Chondrocyte (in vitro differentiated cells): ENCODE data around the gene GOLGA6D. TPM values are rescaled to one million over a fixed set of nuclear protein-coding genes. Genes with fewer than 3 reads are reported as not detected.
"Not testable (repeated sequence)": the region's sequence is repeated elsewhere in the genome, so short reads cannot be mapped to it uniquely, and the experiment has no call there.

Source experiments
- DNase-seq: peaks from one replicate; pipeline ENCODE4 v3.0.0; 2021; ENCODE audit warnings: mixed read lengths, low spot score
- H3K27ac Mint-ChIP-seq: one replicate; pipeline ENCODE4 v1.8.0; 2021; ENCODE audit warnings: mild to moderate bottlenecking, moderate library complexity, mixed read lengths; ENCODE audit not compliant: unreplicated experiment
- H3K27me3 Mint-ChIP-seq: 2 replicates; pipeline ENCODE4 v1.8.0; 2021; ENCODE audit warnings: low read depth, mixed read lengths
- H3K36me3 Mint-ChIP-seq: 2 replicates; pipeline ENCODE4 v1.8.0; 2021; ENCODE audit warnings: low read depth, mixed read lengths
- H3K4me1 Mint-ChIP-seq: 2 replicates; pipeline ENCODE4 v1.8.0; 2021; ENCODE audit warnings: low read depth, mild to moderate bottlenecking, mixed read lengths
- H3K4me3 Mint-ChIP-seq: one replicate; pipeline ENCODE4 v1.8.0; 2021; ENCODE audit warnings: mild to moderate bottlenecking, moderate library complexity, mixed read lengths; ENCODE audit not compliant: unreplicated experiment
- H3K9me3 Mint-ChIP-seq: 2 replicates; pipeline ENCODE4 v1.8.0; 2021; ENCODE audit warnings: low read depth, mixed read lengths
- total RNA-seq: library from RNA; stranded (reverse); gene quantifications from 3 replicates; pipeline ENCODE4 v1.2.1, GENCODE V29; 2021
- TF ChIP-seq, protein P1 (sequence below): fragments of 200-600 bp; sonication (generic); IDR thresholded peaks from 2 replicates; pipeline ENCODE4 v1.5.0; 2021; ENCODE audit warnings: antibody characterized with exemption, mild to moderate bottlenecking, moderate library complexity

The GOLGA6D gene
- total RNA-seq, 1 donor from 2014 or later = not detected

DNA sequence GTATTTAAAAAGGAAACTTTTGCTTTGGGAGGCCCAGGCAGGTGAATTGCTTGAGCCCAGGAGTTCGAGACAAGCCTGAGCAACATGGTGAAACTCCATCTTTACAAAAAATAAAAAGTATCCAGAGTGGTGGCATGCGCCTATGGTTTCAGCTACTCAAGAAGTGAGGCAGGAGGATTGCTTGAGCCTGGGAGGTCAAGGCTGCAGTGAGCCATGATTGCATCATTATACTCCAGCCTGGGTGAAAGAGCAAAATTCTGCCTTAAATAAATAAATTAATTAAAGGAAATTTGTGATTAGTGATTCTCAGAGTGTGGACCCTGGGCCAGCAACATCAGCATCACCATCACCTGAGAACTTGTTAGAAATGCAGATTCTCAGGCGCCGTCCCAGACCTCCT is 43.3 kb downstream of the GOLGA6D start:
- no peak overlapping the region for H3K27ac Mint-ChIP-seq
- no peaks in the 10 kb centered on the region for H3K9me3 Mint-ChIP-seq
- TF ChIP-seq, protein P1, sequence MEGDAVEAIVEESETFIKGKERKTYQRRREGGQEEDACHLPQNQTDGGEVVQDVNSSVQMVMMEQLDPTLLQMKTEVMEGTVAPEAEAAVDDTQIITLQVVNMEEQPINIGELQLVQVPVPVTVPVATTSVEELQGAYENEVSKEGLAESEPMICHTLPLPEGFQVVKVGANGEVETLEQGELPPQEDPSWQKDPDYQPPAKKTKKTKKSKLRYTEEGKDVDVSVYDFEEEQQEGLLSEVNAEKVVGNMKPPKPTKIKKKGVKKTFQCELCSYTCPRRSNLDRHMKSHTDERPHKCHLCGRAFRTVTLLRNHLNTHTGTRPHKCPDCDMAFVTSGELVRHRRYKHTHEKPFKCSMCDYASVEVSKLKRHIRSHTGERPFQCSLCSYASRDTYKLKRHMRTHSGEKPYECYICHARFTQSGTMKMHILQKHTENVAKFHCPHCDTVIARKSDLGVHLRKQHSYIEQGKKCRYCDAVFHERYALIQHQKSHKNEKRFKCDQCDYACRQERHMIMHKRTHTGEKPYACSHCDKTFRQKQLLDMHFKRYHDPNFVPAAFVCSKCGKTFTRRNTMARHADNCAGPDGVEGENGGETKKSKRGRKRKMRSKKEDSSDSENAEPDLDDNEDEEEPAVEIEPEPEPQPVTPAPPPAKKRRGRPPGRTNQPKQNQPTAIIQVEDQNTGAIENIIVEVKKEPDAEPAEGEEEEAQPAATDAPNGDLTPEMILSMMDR = no peak
- H3K36me3 Mint-ChIP-seq = no peaks in the 10 kb centered on the region
- H3K27me3 Mint-ChIP-seq = peaks cover 15% of the 10 kb centered on the region
- H3K4me3 Mint-ChIP-seq = no peak overlapping the region
- no peak for DNase-seq
- no peaks in the 10 kb centered on the region for H3K4me1 Mint-ChIP-seq

DNA sequence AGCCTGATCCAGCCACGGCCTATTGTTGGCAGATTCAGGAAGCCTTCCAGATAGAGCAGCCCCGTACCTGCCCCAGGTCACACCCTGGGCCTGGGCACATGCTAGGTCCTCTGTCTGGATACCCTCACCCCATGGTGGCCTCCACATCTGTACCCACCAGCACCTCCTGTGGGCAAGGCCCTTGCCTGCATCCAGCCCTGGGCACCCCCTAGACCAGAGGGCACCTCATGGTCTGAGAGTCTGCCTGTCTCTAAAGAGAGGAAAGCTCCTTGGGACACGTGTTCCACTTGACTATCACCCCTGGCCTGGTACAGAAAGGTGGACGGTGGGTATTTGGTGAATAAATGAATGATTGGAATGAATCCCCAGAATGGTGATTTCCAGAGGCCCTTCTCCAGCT is 44.4 kb downstream of the GOLGA6D start:
- no peak overlapping the region for H3K27ac Mint-ChIP-seq
- no peaks in the 10 kb centered on the region for H3K4me1 Mint-ChIP-seq
- no peaks in the 10 kb centered on the region for H3K36me3 Mint-ChIP-seq
- DNase-seq = no peak
- H3K4me3 Mint-ChIP-seq = no peak overlapping the region
- peaks cover 10% of the 10 kb centered on the region for H3K27me3 Mint-ChIP-seq
- TF ChIP-seq, protein P1 = no peak
- H3K9me3 Mint-ChIP-seq = no peaks in the 10 kb centered on the region

DNA sequence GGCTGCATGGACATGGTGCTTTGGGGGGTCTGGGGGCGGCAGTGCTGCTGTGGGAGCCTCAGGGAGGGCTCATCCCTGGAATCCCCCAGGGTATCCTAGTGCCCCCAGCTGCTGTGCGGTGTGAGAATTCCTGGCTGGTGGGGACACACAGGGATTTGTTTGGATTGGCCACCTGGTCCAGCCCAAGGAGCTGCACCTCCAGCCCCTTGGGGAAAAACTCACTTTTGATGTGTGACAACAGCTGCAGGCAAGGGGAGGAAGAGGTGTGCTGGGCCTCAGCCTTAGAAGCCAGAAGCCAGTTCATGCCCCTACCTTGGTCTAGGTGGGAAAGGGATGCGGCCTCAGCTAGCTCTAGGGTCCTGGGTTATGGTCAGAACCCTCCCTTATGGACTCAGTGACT is 44.9 kb downstream of the GOLGA6D start:
- Mint-ChIP-seq H3K4me1 (no peaks in the 10 kb centered on the region), H3K27me3 (peaks cover 8% of the 10 kb centered on the region), H3K4me3 (no peak overlapping the region), H3K27ac (no peak overlapping the region), H3K36me3 (no peaks in the 10 kb centered on the region), H3K9me3 (no peaks in the 10 kb centered on the region)
- DNase-seq = no peak
- TF ChIP-seq, protein P1 = no peak

DNA sequence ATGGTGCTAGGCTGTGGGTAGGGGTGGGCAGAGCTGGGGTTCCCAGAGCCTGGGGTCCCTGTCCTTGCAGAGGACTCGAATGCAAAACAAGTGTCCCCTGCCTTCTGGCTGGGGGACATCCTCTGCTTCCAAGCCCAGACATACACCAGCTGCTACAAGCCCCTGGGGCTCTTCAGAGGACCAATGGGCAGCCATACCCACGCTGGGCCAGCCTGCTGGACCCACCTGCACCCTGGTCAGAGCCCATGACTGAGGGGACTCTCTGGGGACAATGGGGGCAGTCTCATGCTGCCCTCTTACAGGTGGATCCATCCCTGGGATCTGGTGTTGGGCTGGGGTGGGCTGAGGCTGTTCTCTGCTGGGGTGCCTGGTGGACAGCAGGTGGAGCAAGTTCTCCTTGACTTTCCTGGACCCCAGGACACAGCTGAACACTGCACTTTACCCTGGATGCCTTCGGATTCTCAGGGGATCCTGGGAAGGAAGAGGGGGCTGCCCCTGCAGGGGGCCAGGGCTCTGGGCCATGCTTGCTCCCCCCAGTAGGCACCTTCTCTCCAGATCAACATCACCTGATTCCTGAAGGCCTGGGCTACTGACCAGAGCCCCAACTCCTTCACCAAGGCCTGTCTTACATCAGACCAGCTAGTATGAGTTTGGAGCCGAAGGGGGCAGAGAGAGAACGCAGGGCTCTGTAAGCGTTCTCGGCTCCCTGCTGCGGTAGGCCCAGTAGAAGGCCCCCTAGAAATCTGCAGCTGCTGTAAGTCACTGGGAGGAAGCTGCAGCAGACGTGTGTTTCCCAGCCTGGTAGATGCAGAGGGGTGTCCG is 46.1 kb downstream of the GOLGA6D start:
- no peak overlapping the region for H3K27ac Mint-ChIP-seq
- H3K4me3 Mint-ChIP-seq = no peak overlapping the region
- H3K36me3 Mint-ChIP-seq = no peaks in the 10 kb centered on the region
- no peaks in the 10 kb centered on the region for H3K9me3 Mint-ChIP-seq
- DNase-seq = no peak
- TF ChIP-seq, protein P1 = no peak
- H3K4me1 Mint-ChIP-seq = no peaks in the 10 kb centered on the region
- H3K27me3 Mint-ChIP-seq = peaks cover 3% of the 10 kb centered on the region

DNA sequence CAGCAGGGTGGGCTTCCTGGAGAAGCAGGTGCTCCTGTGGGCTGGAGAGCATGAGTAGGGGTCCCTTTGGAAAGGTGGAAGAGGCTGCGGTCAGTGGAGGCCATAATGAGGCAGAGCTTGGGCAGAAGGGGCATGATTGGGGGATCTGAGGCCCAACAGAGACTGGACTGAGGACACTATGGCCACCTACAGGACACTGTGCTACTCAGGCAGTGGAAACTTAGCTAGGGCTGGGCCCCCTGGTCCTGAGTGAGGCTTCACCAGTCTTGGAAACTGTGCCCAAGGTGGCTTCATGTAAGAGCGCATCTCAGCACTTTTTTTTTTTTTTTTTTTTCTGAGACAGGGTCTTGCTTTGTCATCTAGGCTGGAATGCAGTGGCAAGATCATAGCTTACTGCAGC is 46.9 kb downstream of the GOLGA6D start:
- DNase-seq = no peak
- H3K4me3 Mint-ChIP-seq = no peak overlapping the region
- TF ChIP-seq, protein P1 = no peak
- no peak overlapping the region for H3K27ac Mint-ChIP-seq
- H3K9me3 Mint-ChIP-seq = no peaks in the 10 kb centered on the region
- no peaks in the 10 kb centered on the region for H3K4me1 Mint-ChIP-seq
- peaks cover 3% of the 10 kb centered on the region for H3K27me3 Mint-ChIP-seq
- H3K36me3 Mint-ChIP-seq = no peaks in the 10 kb centered on the region

DNA sequence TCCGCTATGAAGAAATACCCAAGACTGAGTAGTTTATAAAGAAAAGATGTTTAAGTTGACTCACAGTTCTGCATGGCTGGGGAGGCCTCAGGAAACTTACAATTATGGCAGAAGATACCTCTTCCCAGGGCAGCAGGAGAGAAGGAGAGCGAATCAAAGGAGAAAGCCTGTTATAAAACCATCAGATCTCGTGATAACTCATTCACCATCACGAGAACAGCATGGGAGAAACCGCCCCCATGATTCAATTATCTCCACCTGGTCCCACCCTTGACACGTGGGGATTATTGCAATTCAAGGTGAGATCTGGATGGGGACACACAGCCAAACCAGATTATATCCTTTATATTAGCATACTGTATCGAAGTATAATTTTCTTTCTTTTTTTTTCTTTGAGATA is 49.5 kb downstream of the GOLGA6D start:
- not testable (repeated sequence) for H3K9me3 Mint-ChIP-seq, H3K36me3 Mint-ChIP-seq, H3K4me3 Mint-ChIP-seq, H3K27ac Mint-ChIP-seq, DNase-seq, H3K27me3 Mint-ChIP-seq
- H3K4me1 Mint-ChIP-seq = peaks cover 19% of the 10 kb centered on the region

DNA sequence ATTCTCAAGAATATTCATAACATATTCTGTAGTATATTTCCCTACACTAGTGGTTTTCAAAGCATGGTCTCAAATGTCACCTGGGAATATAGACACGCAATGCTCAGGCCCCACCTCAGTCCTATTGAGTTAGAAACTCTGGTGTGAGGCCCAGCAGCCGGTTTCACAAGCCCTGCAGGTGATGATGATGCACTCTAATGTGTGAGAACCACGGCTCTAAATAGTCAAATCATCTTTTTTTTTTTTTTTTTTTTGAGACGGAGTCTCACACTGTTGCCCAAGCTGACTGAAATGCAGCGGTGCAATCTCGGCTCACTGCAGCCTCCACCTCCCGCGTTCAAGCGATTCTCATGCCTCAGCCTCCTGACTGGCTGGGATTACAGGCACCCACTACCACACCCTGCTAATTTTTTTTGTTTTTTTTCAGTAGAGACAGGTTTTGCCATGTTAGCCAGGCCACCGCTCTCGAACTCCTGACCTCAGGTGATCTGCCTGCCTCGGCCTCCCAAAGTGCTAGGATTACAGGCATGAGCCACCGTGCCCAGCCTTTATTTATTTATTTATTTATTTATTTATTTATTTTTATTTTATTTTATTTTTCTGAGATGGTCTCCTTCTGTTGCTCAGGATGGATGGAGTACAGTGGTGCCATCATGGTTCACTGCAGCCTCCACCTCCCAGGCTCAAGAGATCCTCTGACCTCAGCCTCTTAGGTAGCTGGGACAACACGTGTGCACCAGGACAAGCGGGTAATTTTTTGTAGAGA is 51.2 kb downstream of the GOLGA6D start:
- peak; percentile 2 for DNase-seq
- not testable (repeated sequence) for H3K9me3 Mint-ChIP-seq, H3K4me3 Mint-ChIP-seq, H3K36me3 Mint-ChIP-seq, H3K27me3 Mint-ChIP-seq, H3K27ac Mint-ChIP-seq
- H3K4me1 Mint-ChIP-seq = peaks cover 24% of the 10 kb centered on the region
